Breast epithelium (tissue), 4 donors: ENCODE data around the gene MGAT5. TPM values are rescaled to one million over a fixed set of nuclear protein-coding genes. Genes with fewer than 3 reads are reported as not detected.
"Not testable (repeated sequence)": the region's sequence is repeated elsewhere in the genome, so short reads cannot be mapped to it uniquely, and the experiment has no call there.

Source experiments
- DNase-seq, 2 donors: peaks; one replicate each; pipeline ENCODE4 v3.0.0-alpha.2; 2019; ENCODE audit warnings: low spot score in 2 of 2
- H3K27ac ChIP-seq, 2 donors: fragments of 200-600 bp; sonication (generic) in 1 of 2; one replicate each; pipeline ENCODE4 v1.5.1; 2016 to 2019; ENCODE audit warnings: mild to moderate bottlenecking in 1 of 2
- H3K27me3 ChIP-seq, 2 donors: fragments of 200-600 bp; sonication (generic) in 1 of 2; one replicate each; pipeline versions ENCODE4 v1.5.1 to v1.6.0; 2017 to 2019; ENCODE audit warnings: control low read depth in 1 of 2, mild to moderate bottlenecking in 1 of 2
- H3K36me3 ChIP-seq: fragments of 200-600 bp; one replicate; pipeline ENCODE4 v1.5.1; 2019
- H3K4me1 ChIP-seq, 2 donors: fragments of 200-600 bp; sonication (generic); one replicate each; pipeline ENCODE4 v1.5.1; 2016 to 2019; ENCODE audit warnings: control low read depth in 1 of 2
- H3K4me3 ChIP-seq, 3 donors: fragments of 200-600 bp; sonication (generic); 1 replicate in 2 of 3; 2 replicates in 1 of 3; pipeline ENCODE4 v1.5.1; 2016 to 2019; ENCODE audit warnings: mild to moderate bottlenecking in 3 of 3, moderate library complexity in 2 of 3
- H3K9me3 ChIP-seq, 2 donors: fragments of 200-600 bp; sonication (generic) in 1 of 2; one replicate each; pipeline ENCODE4 v1.5.1; 2016 to 2019; ENCODE audit warnings: control low read depth in 1 of 2
- POLR2A ChIP-seq: fragments of 450-650 bp; IDR thresholded peaks from one replicate; pipeline ENCODE4 v1.6.1; 2016; ENCODE audit warnings: antibody characterized with exemption, mild to moderate bottlenecking, moderate library complexity
- POLR2AphosphoS5 ChIP-seq, 3 donors: sonication (generic); formaldehyde crosslinking; IDR thresholded peaks; one replicate each; pipeline ENCODE4 v1.6.1; 2017; ENCODE audit warnings: antibody characterized with exemption in 3 of 3
- intact Hi-C: fragments of 100-400 bp; cut with DNase I; formaldehyde crosslinking; loops from one replicate; pipeline ENCODE4 v1.15.1; 2023; ENCODE audit warnings: low total_unique reads
- total RNA-seq, 3 donors: library from RNA; depleted of rRNA; stranded (reverse); fragments of >200 nt; gene quantifications; one replicate each; pipeline ENCODE4 v1.1.0, GENCODE V29; 2016
- TF ChIP-seq, protein P1 (sequence below), 3 donors: fragments of 450-650 bp; IDR thresholded peaks; one replicate each; pipeline ENCODE4 v1.5.1; 2016 to 2017; ENCODE audit warnings: antibody characterized with exemption in 3 of 3, mild to moderate bottlenecking in 3 of 3, moderate library complexity in 3 of 3

Gene MGAT5
- total RNA-seq, 3 donors from 2014 or later: 30.5 to 42.6 (median 34.4) TPM

DNA sequence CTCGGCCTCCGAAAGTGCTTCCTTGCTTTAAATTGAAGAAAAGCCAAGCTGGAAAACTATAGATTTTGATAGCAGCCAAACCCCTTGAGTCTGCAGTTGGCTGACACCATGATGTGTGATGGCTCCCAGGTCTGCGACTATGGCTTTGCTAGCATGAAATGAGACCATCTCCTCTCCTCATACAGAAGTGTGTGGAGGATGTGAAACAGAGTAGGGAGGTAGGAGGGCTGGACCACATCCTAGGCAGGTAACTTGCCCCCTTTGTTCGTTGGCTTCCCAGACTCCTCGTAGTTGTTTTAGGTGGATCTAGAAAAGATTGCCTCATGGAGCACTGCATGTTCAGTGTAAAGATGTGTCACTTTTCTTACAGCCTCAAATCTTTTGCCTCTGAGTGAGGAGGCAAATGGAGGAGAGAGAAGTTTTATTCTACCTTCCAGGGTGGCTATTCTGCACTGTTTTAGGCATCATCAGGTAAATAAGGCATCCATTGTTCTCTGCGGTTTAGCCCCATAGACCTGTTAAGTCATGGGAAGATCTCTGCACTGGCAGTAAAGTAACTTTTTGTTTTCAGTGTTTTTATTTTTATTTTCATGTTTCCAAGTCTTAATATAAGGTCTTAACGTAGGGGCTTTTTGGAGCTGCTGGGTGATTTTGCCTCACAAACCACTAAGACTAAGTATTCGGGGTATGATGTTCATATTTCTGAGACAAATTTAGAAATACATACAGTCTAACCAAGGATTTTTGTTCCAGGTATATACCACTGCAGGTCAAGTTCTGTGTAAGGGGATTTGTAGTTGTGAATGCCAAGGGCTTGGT is 40.1 kb downstream of the MGAT5 start:
- no peaks in the 10 kb centered on the region for H3K27me3 ChIP-seq
- intact Hi-C loops: no loop called here
- H3K4me3 ChIP-seq: no peak overlapping the region
- no peaks in the 10 kb centered on the region for H3K36me3 ChIP-seq
- no peak for DNase-seq
- no peaks in the 10 kb centered on the region for H3K9me3 ChIP-seq
- H3K27ac ChIP-seq: peak overlapping the region; percentile 67 to 85
- TF ChIP-seq, protein P1, sequence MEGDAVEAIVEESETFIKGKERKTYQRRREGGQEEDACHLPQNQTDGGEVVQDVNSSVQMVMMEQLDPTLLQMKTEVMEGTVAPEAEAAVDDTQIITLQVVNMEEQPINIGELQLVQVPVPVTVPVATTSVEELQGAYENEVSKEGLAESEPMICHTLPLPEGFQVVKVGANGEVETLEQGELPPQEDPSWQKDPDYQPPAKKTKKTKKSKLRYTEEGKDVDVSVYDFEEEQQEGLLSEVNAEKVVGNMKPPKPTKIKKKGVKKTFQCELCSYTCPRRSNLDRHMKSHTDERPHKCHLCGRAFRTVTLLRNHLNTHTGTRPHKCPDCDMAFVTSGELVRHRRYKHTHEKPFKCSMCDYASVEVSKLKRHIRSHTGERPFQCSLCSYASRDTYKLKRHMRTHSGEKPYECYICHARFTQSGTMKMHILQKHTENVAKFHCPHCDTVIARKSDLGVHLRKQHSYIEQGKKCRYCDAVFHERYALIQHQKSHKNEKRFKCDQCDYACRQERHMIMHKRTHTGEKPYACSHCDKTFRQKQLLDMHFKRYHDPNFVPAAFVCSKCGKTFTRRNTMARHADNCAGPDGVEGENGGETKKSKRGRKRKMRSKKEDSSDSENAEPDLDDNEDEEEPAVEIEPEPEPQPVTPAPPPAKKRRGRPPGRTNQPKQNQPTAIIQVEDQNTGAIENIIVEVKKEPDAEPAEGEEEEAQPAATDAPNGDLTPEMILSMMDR (IDR thresholded peaks at IDR 0.05): no peak
- TF ChIP-seq POLR2A (no peak), POLR2AphosphoS5 (IDR thresholded peaks at IDR 0.05) (no peak)
- H3K4me1 ChIP-seq: no peaks in the 10 kb centered on the region

DNA sequence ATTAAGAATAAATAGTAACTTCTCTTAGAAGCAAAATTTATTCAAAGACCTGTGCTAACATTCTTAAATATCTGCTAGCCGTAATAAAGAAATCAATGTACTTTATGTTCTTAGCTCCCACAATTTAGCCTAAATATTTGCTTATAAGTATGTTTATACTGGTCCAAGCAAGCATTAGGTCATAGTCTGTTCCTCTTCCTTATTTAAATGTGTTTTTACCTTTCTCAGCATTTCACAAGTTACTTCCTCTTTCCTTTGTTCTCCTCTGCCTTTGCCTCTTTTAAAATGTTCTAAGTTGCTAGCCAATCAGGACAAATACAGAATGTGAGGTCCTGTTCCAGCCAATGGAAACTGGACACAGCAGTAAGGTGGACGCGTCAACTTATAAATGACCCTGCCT is 40.7 kb downstream of the MGAT5 start:
- intact Hi-C loops, H3K4me1 ChIP-seq, H3K4me3 ChIP-seq, H3K9me3 ChIP-seq, DNase-seq, H3K36me3 ChIP-seq, H3K27me3 ChIP-seq: not testable (repeated sequence)
- H3K27ac ChIP-seq: peak overlapping the region; percentile 67 to 85

DNA sequence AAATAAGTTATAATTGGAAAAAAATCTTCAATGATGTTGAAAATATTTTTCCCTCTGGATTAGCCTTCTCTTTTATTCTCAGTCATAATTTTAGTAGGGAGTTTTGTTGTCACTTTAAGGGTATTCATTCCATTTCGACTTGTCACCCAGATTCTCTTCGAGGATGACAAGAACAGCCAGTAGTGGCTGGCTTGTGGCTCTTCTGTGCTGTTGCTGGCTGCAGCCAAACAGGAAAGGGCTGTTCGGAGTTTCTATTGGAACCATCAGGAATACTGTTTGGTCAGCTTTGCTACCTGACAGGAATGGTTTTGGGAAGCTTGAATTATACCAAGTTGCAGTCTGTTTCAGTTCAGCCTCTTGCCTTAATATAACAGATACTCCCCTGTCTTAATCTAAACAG is 41.6 kb downstream of the MGAT5 start:
- Histone ChIP-seq H3K36me3 (no peaks in the 10 kb centered on the region), H3K27ac (peak overlapping the region; percentile 67 to 85), H3K9me3 (no peaks in the 10 kb centered on the region), H3K4me1 (no peaks in the 10 kb centered on the region), H3K4me3 (no peak overlapping the region), H3K27me3 (no peaks in the 10 kb centered on the region)
- DNase-seq: no peak
- intact Hi-C loops: no loop called here
- TF ChIP-seq POLR2A (no peak), POLR2AphosphoS5 (IDR thresholded peaks at IDR 0.05) (no peak)
- TF ChIP-seq, protein P1 (IDR thresholded peaks at IDR 0.05): no peak

DNA sequence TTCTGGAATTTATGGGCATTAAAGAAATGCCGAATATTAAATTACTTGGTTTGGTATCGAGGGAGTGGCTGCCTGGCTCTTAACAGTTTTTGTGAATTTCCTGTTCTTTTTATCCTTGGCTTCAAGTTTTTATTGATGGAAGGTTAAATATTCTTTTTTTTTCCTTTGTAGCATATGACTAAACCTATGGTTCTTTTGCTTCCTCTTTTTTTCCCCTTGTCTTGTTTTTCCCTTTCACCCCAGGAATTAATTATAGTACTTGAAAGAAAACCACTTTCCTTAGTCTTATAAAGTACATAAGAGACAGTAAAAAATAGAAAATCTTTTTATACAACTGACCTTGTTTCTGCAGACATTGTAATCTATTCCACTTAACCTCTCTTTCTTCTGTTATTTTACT is 42.4 kb downstream of the MGAT5 start:
- H3K4me1 ChIP-seq: no peaks in the 10 kb centered on the region
- no peak for DNase-seq
- TF ChIP-seq POLR2A: no peak
- TF ChIP-seq, protein P1 (IDR thresholded peaks at IDR 0.05): no peak
- no peak for TF ChIP-seq POLR2AphosphoS5 (IDR thresholded peaks at IDR 0.05)
- no peaks in the 10 kb centered on the region for H3K9me3 ChIP-seq
- intact Hi-C loops: no loop called here
- no peak overlapping the region for H3K4me3 ChIP-seq
- H3K27me3 ChIP-seq: no peaks in the 10 kb centered on the region
- no peaks in the 10 kb centered on the region for H3K36me3 ChIP-seq
- peak overlapping the region; percentile 67 to 85 for H3K27ac ChIP-seq

DNA sequence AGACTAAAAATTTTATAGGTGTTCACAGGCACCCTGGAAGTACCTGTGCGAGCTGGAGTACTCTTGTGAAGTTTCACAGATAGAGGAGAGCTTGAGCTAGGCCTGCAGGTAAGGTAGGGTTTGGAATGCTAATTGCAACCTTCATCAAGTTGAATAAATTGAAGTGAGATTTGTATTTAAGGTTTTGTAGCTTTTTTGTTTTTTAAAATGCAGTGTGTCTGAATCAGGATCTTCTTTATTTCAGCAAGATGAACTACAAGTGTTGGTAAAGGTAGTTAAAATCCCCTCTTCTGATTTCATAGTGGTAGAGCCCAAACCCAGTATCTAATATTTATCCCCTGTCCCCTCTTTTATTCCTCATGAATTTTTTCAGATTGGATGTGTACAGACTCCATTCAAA is 45.5 kb downstream of the MGAT5 start:
- DNase-seq: no peak
- Histone ChIP-seq H3K27ac (no peak overlapping the region), H3K27me3 (no peaks in the 10 kb centered on the region), H3K4me3 (no peak overlapping the region), H3K36me3 (no peaks in the 10 kb centered on the region), H3K9me3 (no peaks in the 10 kb centered on the region), H3K4me1 (no peaks in the 10 kb centered on the region)
- intact Hi-C loops: no loop called here
- no peak for TF ChIP-seq POLR2AphosphoS5 (IDR thresholded peaks at IDR 0.05)
- TF ChIP-seq, protein P1 (IDR thresholded peaks at IDR 0.05): no peak
- TF ChIP-seq POLR2A: no peak
